Activated naive CD8-positive, alpha-beta T cell treated with anti-CD3 and anti-CD28 coated beads, Interleukin-2, amount 50 U/mL, for 16 hours (primary cell): Measurements from ENCODE around the gene CACNG8.

Source experiments
- DNase-seq: peaks from one replicate; pipeline ENCODE4 v3.0.0-alpha.2; 2020; ENCODE audit warnings: low read depth, low spot score

CACNG8 gene

GRCh38 chr19:53992211-53992610, 29.5 kb downstream of the CACNG8 start:
- DNase-seq: no peak

GRCh38 chr19:53992815-53993214, 30.1 kb downstream of the CACNG8 start:
- DNase-seq: no peak

GRCh38 chr19:53993448-53993847, 30.7 kb downstream of the CACNG8 start:
- DNase-seq: no peak

GRCh38 chr19:53994811-53995210, 32.1 kb downstream of the CACNG8 start:
- no peak for DNase-seq

- DNase-seq: no peak
Measured at GRCh38 chr19:53998223-53998622, 35.5 kb downstream of the CACNG8 start.

- DNase-seq: no peak
Measured at GRCh38 chr19:53999694-54000093, 37.0 kb downstream of the CACNG8 start.

- DNase-seq: no peak
Measured at GRCh38 chr19:54001496-54001895, 38.8 kb downstream of the CACNG8 start.

GRCh38 chr19:54002495-54003315, 40.0 kb downstream of the CACNG8 start:
- no peak for DNase-seq

- DNase-seq: no peak
Measured at GRCh38 chr19:54009440-54009839, 46.7 kb downstream of the CACNG8 start.

- DNase-seq: no peak
Measured at GRCh38 chr19:54010474-54010873, 47.7 kb downstream of the CACNG8 start.

GRCh38 chr19:54011507-54012211, 48.9 kb downstream of the CACNG8 start:
- no peak for DNase-seq

GRCh38 chr19:54013866-54014265, 51.1 kb downstream of the CACNG8 start:
- DNase-seq: no peak

- no peak for DNase-seq
Measured at GRCh38 chr19:54014920-54015560, 52.3 kb downstream of the CACNG8 start.

GRCh38 chr19:54017261-54017660, 54.5 kb downstream of the CACNG8 start:
- DNase-seq: no peak

GRCh38 chr19:54021363-54021762, 58.6 kb downstream of the CACNG8 start:
- no peak for DNase-seq

- DNase-seq: no peak
Measured at GRCh38 chr19:54021932-54022331, 59.2 kb downstream of the CACNG8 start.

- DNase-seq: no peak
Measured at GRCh38 chr19:54023191-54023590, 60.5 kb downstream of the CACNG8 start.

GRCh38 chr19:54024660-54025059, 61.9 kb downstream of the CACNG8 start:
- no peak for DNase-seq

- no peak for DNase-seq
Measured at GRCh38 chr19:54026656-54027055, 63.9 kb downstream of the CACNG8 start.

- no peak for DNase-seq
Measured at GRCh38 chr19:54029301-54029700, 66.6 kb downstream of the CACNG8 start.

GRCh38 chr19:54029930-54030490, 67.3 kb downstream of the CACNG8 start:
- DNase-seq: peak; percentile 6

- DNase-seq: no peak
Measured at GRCh38 chr19:54030895-54031586, 68.3 kb downstream of the CACNG8 start.
